Measurements from ENCODE around the gene MYO9B.
A peak's percentile ranks its signal among the peaks of the same experiment; 100 is the strongest.

MYO9B gene

GRCh38 chr19:17061205-17061604 is 14.4 kb upstream of the MYO9B start:
- no peak for DNase-seq

GRCh38 chr19:17061691-17062090 is 13.9 kb upstream of the MYO9B start:
- no peak for DNase-seq

- no peak for DNase-seq
Observed at GRCh38 chr19:17063428-17063827, 12.1 kb upstream of the MYO9B start.

- DNase-seq, result no peak
Observed at GRCh38 chr19:17069193-17069592, 6.4 kb upstream of the MYO9B start.

- no peak for DNase-seq
Observed at GRCh38 chr19:17070421-17070820, 5.2 kb upstream of the MYO9B start.

- DNase-seq, result no peak
Observed at GRCh38 chr19:17070912-17071311, 4.7 kb upstream of the MYO9B start.

GRCh38 chr19:17073869-17074633 is 1.5 kb upstream of the MYO9B start:
- no peak for DNase-seq

GRCh38 chr19:17074634-17075034 is 943 bp upstream of the MYO9B start:
- DNase-seq, result no peak

- DNase-seq, result no peak
Observed at GRCh38 chr19:17075864-17076542, 426 bp downstream of the MYO9B start.

GRCh38 chr19:17076543-17076991 is 990 bp downstream of the MYO9B start:
- no peak for DNase-seq

GRCh38 chr19:17077447-17078028 is 2.0 kb downstream of the MYO9B start:
- no peak for DNase-seq

GRCh38 chr19:17078036-17078919 is 2.7 kb downstream of the MYO9B start:
- DNase-seq, result no peak

GRCh38 chr19:17078920-17079709 is 3.5 kb downstream of the MYO9B start:
- no peak for DNase-seq

GRCh38 chr19:17079710-17080439 is 4.3 kb downstream of the MYO9B start:
- DNase-seq, result peak; percentile 44

- no peak for DNase-seq
Observed at GRCh38 chr19:17080440-17080801, 4.8 kb downstream of the MYO9B start.

- no peak for DNase-seq
Observed at GRCh38 chr19:17081672-17082630, 6.4 kb downstream of the MYO9B start.

- DNase-seq, result no peak
Observed at GRCh38 chr19:17086120-17086519, 10.5 kb downstream of the MYO9B start.

- no peak for DNase-seq
Observed at GRCh38 chr19:17086834-17087233, 11.3 kb downstream of the MYO9B start.

GRCh38 chr19:17088552-17088951 is 13.0 kb downstream of the MYO9B start:
- no peak for DNase-seq

- peak; percentile 42 for DNase-seq
Observed at GRCh38 chr19:17090583-17090982, 15.0 kb downstream of the MYO9B start.
